Measurements from ENCODE around the gene ABLIM1.

Gene ABLIM1

GRCh38 chr10:114706458-114707055 lies 48.5 kb upstream of the ABLIM1 start:
- ChIA-PET CTCF (interaction anchor here (1.3 to 3.4 kb wide), 2 partner anchors 11 to 153 kb away, joined by 6 to 11 read pairs; no protein-coding TSS in a partner anchor), POLR2A (no interaction called here)
- peaks cover 9% of the 10 kb centered on the region for H3K4me1 ChIP-seq (ENCODE audit: control insufficient read depth, insufficient read depth, low read length)

More at GRCh38 chr10:114706458-114707055, 48.5 kb upstream of the ABLIM1 start:
- H3K36me3 ChIP-seq (ENCODE audit: control insufficient read depth in 2 of 2, insufficient read depth in 1 of 2, low read length in 2 of 2) = no peaks in the 10 kb centered on the region
- TF ChIP-seq ZNF830 (tag by site-specific recombination; IDR thresholded peaks at IDR 0.05; ENCODE audit: low read depth) = no peak
- TF ChIP-seq ZBTB11 (tag by site-specific recombination; conservative IDR thresholded peaks at IDR 0.05; ENCODE audit: low read depth) = no peak
- no peak for TF ChIP-seq ZNF274 (IDR thresholded peaks at IDR 0.05; ENCODE audit: low read length)
- TF ChIP-seq ZNF274 (tag by site-specific recombination; IDR thresholded peaks at IDR 0.05; ENCODE audit: borderline replicate concordance) = no peak
- TF ChIP-seq ZNF394 (tag by site-specific recombination; IDR thresholded peaks at IDR 0.05; ENCODE audit: borderline replicate concordance) = no peak
- TF ChIP-seq ZNF19 (tag by site-specific recombination; IDR thresholded peaks at IDR 0.05; ENCODE audit: low read depth) = no peak
- TF ChIP-seq ZBTB21 (tag by site-specific recombination; IDR thresholded peaks at IDR 0.05) = no peak
- TF ChIP-seq ZNF16 (tag by site-specific recombination; IDR thresholded peaks at IDR 0.05; ENCODE audit: low read depth) = no peak
- no peak for TF ChIP-seq ZNF600 (tag by site-specific recombination; IDR thresholded peaks at IDR 0.05)
- no peak for TF ChIP-seq ZNF341 (tag by site-specific recombination; IDR thresholded peaks at IDR 0.05; ENCODE audit: low read depth)
- TF ChIP-seq ZIC2 (tag by site-specific recombination; IDR thresholded peaks at IDR 0.05) = no peak
- TF ChIP-seq ZNF214 (tag by site-specific recombination; IDR thresholded peaks at IDR 0.05; ENCODE audit: borderline replicate concordance) = no peak
- no peak for TF ChIP-seq ZNF280D (tag by site-specific recombination; IDR thresholded peaks at IDR 0.05)
- TF ChIP-seq SCRT2 (tag by site-specific recombination; IDR thresholded peaks at IDR 0.05) = no peak
- TF ChIP-seq ZNF366 (tag by site-specific recombination; conservative IDR thresholded peaks at IDR 0.05) = no peak
- no peak for TF ChIP-seq REPIN1 (tag by site-specific recombination; IDR thresholded peaks at IDR 0.05; ENCODE audit: low read depth)
- 0 out of 2 replicates have a peak, but pooled peaks have one; percentile 33 for TF ChIP-seq ZFHX2 (tag by site-specific recombination; conservative IDR thresholded peaks at IDR 0.05)
- TF ChIP-seq ZNF639 (tag by site-specific recombination; IDR thresholded peaks at IDR 0.05) = no peak
- TF ChIP-seq GLIS1 (tag by site-specific recombination; IDR thresholded peaks at IDR 0.05) = no peak
- TF ChIP-seq ZNF623 (tag by site-specific recombination; IDR thresholded peaks at IDR 0.05) = no peak
- TF ChIP-seq KLF9 (tag by site-specific recombination; IDR thresholded peaks at IDR 0.05; ENCODE audit: low read depth) = no peak
- TF ChIP-seq ZNF624 (tag by site-specific recombination; IDR thresholded peaks at IDR 0.05) = no peak
- TF ChIP-seq PRDM6 (tag by site-specific recombination; IDR thresholded peaks at IDR 0.05) = peak; percentile 66
- TF ChIP-seq ZNF10 (tag by site-specific recombination; IDR thresholded peaks at IDR 0.05) = peak; percentile 85; the same call in 1 of the 2 replicates
- TF ChIP-seq SALL2 (tag by site-specific recombination; IDR thresholded peaks at IDR 0.05; ENCODE audit: borderline replicate concordance) = no peak
- TF ChIP-seq ZSCAN30 (tag by site-specific recombination; IDR thresholded peaks at IDR 0.05) = no peak
- H3K4me3 ChIP-seq (ENCODE audit: low read depth, low read length) = no peak overlapping the region
- no peak overlapping the region for H3K27ac ChIP-seq (ENCODE audit: extremely low read depth, low read depth, low read length)
- H3K9me3 ChIP-seq (ENCODE audit: control insufficient read depth, insufficient read depth, low read depth, low read length) = no peaks in the 10 kb centered on the region
